NCI-H524 (cell line): ENCODE results near the gene KCNT2.

ENCODE experiments used
- DNase-seq, 2 experiments: peaks; one replicate each; lab custom pipeline; 2025; lab: John Stamatoyannopoulos, UW

Gene KCNT2

GRCh38 chr1:196399713-196400112 is 208.5 kb downstream of the KCNT2 start:
- no peak for DNase-seq

- DNase-seq: no peak
Observed at GRCh38 chr1:196393742-196394141, 214.5 kb downstream of the KCNT2 start.

GRCh38 chr1:196393282-196393681 is 215.0 kb downstream of the KCNT2 start:
- no peak for DNase-seq

- no peak for DNase-seq
Observed at GRCh38 chr1:196387766-196388165, 220.5 kb downstream of the KCNT2 start.

- DNase-seq: no peak
Observed at GRCh38 chr1:196385109-196385508, 223.1 kb downstream of the KCNT2 start.

- no peak for DNase-seq
Observed at GRCh38 chr1:196382383-196382782, 225.9 kb downstream of the KCNT2 start.

- DNase-seq: no peak
Observed at GRCh38 chr1:196381544-196381943, 226.7 kb downstream of the KCNT2 start.

GRCh38 chr1:196380316-196380715 is 227.9 kb downstream of the KCNT2 start:
- DNase-seq: no peak

GRCh38 chr1:196377811-196378210 is 230.4 kb downstream of the KCNT2 start:
- DNase-seq: no peak

GRCh38 chr1:196376630-196377328 is 231.5 kb downstream of the KCNT2 start:
- no peak for DNase-seq

- DNase-seq: no peak
Observed at GRCh38 chr1:196373798-196374197, 234.4 kb downstream of the KCNT2 start.

GRCh38 chr1:196372896-196373536 is 235.2 kb downstream of the KCNT2 start:
- peak in 1 of 2 experiments; percentile 33 for DNase-seq

- DNase-seq: no peak
Observed at GRCh38 chr1:196367838-196368237, 240.4 kb downstream of the KCNT2 start.

GRCh38 chr1:196366817-196367495 is 241.3 kb downstream of the KCNT2 start:
- no peak for DNase-seq

- DNase-seq: no peak
Observed at GRCh38 chr1:196361112-196361714, 247.0 kb downstream of the KCNT2 start.

- no peak for DNase-seq
Observed at GRCh38 chr1:196357913-196358312, 250.3 kb downstream of the KCNT2 start.

GRCh38 chr1:196355206-196355786 is 252.9 kb downstream of the KCNT2 start:
- DNase-seq: peak; percentile 1 to 12

- DNase-seq: no peak
Observed at GRCh38 chr1:196344453-196344852, 263.8 kb downstream of the KCNT2 start.

- DNase-seq: no peak
Observed at GRCh38 chr1:196324345-196324744, 283.9 kb downstream of the KCNT2 start.

- no peak for DNase-seq
Observed at GRCh38 chr1:196323869-196324268, 284.4 kb downstream of the KCNT2 start.

- no peak for DNase-seq
Observed at GRCh38 chr1:196319301-196319700, 288.9 kb downstream of the KCNT2 start.
